Measurements from ENCODE around the gene SCIMP.

SCIMP gene

DNA sequence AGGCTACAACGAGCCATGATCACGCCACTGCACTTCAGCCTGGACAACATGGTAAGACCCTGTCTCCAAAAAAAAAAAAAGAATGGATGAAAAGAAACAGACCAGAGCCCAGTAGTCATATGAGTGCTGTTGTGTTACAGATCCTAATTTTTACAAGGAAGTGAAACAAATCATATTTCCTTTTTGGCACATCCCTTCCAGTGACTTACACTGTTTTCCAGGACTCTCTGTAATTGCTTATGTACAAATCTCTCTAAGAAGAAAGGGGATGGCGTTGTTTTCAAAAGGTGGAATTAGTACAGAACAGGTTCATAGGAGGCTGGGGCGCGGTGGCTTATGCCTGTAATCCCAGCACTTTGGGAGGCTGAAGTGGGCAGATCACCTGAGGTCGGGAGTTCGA lies 23.2 kb downstream of the SCIMP start:
- TF ChIP-seq, protein P1, sequence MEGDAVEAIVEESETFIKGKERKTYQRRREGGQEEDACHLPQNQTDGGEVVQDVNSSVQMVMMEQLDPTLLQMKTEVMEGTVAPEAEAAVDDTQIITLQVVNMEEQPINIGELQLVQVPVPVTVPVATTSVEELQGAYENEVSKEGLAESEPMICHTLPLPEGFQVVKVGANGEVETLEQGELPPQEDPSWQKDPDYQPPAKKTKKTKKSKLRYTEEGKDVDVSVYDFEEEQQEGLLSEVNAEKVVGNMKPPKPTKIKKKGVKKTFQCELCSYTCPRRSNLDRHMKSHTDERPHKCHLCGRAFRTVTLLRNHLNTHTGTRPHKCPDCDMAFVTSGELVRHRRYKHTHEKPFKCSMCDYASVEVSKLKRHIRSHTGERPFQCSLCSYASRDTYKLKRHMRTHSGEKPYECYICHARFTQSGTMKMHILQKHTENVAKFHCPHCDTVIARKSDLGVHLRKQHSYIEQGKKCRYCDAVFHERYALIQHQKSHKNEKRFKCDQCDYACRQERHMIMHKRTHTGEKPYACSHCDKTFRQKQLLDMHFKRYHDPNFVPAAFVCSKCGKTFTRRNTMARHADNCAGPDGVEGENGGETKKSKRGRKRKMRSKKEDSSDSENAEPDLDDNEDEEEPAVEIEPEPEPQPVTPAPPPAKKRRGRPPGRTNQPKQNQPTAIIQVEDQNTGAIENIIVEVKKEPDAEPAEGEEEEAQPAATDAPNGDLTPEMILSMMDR (conservative IDR thresholded peaks at IDR 0.05; ENCODE audit: low read depth, low read length) = no peak
- no peak overlapping the region for H3K4me3 ChIP-seq (ENCODE audit: low read length)
- DNase-seq (ENCODE audit: low read depth) = no peak

DNA sequence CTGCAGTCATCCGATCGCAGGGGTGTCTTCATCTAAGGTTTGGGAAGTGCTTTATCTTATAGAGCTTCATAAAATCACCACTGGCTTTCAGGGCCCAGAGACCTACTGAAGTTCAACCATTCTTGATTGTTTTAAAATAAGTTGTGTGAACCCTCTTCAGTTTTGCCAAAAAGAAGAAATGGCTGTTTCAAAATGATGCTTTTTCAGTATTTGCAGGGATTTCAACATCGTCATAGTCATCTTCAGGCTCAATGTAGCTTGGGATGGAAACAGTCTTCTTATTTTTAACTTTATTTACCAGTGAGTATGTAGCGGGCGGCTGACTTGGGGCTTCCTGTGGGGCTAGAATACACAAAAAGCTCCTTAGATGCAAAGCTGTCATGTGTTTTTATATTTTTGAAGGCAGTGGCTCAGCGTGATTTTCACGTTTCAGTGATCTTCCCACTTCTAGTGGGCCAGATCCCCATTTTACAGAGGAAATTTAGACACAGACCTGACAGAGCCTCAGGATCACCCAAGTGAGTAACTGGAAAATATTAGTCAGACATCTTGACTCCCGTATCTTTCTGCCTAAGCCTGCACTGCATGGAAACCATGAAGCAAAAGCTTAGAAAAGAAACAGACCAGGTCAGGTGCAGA lies 23.9 kb downstream of the SCIMP start:
- no peak overlapping the region for H3K4me3 ChIP-seq (ENCODE audit: low read length)
- DNase-seq (ENCODE audit: low read depth) = no peak
- TF ChIP-seq, protein P1 (conservative IDR thresholded peaks at IDR 0.05; ENCODE audit: low read depth, low read length) = no peak

DNA sequence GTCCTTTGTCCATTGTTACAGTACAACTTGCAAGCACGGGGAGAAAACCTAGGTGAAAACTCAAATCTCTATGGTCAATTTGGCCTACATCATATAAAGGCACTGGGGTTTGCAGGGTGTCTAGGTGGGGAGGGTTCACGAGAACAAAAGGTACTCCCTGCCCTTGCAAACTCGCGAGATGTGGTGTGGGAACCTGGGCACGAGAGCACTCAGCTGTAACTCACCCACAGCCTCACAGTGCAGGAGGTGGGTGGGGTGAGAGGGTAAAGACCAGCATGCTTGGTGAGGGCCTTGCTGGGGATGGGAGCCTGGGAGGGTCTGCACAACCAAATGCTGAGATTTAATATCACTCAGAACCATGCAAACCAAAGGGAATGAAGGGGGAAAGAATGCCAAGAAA lies 24.6 kb downstream of the SCIMP start:
- H3K4me3 ChIP-seq (ENCODE audit: low read length) = no peak overlapping the region
- TF ChIP-seq, protein P1 (conservative IDR thresholded peaks at IDR 0.05; ENCODE audit: low read depth, low read length) = no peak
- no peak for DNase-seq (ENCODE audit: low read depth)

DNA sequence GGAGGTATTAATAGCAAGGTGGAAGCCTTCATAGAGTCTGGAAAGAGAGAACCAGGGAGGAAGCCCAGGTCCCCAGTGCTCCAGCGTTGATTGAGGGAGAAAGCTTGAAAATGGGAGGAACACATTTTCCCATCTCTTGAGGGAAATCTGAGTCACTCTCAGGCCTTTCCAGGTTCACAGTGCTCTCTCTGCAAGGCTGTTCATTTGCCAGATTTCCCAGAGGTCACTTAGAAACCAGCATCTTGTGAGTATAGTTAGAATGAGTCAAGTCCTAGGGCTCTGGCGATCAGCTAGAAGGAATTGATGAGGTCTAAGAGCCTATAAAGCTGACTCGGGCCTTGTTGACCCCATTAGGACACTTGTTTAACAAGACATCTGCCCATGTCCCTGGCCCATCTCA lies 25.3 kb downstream of the SCIMP start:
- no peak for DNase-seq (ENCODE audit: low read depth)
- H3K4me3 ChIP-seq (ENCODE audit: low read length) = no peak overlapping the region
- TF ChIP-seq, protein P1 (conservative IDR thresholded peaks at IDR 0.05; ENCODE audit: low read depth, low read length) = no peak

DNA sequence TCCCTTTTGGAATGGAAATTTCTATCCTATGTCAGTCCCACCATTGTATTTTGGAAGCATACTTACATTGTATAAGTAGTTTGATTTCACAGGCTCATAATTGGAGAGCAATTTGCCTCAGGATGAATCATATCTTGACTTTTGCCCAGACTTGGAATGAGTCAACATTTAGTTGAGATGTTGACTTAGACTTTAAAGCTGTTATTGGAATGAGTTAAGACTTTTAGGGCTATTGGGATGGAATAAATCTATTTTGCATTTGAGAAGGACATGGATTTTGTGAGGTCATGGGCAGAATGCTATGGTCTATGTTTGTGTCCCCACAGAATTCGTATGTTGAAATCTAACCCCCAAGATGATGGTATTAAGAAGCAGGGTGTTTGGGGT lies 30.8 kb downstream of the SCIMP start:
- H3K4me3 ChIP-seq (ENCODE audit: low read length) = no peak overlapping the region
- no peak for DNase-seq (ENCODE audit: low read depth)
- TF ChIP-seq, protein P1 (conservative IDR thresholded peaks at IDR 0.05; ENCODE audit: low read depth, low read length) = no peak

DNA sequence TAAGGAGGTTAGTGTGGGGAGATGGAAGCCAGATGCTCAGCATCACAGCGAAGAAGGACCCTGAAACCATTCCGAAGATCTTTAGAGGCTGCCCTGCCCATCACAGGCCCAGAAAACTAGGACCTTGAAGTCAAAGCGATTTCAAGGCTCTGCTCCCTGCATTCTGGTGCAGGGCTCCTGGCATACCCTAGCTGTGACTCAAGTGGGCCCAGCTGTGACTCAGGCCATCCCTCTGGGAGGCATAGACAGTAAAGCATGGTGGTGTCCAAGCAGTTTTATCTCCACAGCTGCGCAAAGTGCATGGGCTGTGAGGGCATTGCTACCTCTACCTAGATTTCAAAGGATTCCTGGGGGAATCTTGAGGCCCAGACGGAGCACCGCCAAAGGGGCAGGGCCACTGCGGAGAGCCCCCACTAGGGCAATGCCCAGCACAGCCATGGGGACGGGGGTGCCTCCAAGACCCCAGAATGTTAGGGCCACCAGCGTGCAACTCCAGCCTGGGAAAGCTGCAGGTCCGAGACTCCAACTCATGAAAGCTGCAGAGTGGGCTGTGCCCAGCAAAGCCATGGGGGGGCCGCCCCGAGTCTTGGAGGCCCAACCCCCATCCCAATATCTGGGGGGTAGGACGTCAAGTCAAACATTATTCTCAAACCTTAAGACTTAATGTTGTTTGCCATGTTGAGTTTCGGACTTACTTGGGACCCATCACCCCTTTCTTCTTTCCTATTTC lies 31.3 kb downstream of the SCIMP start:
- TF ChIP-seq, protein P1 (conservative IDR thresholded peaks at IDR 0.05; ENCODE audit: low read depth, low read length) = no peak
- no peak overlapping the region for H3K4me3 ChIP-seq (ENCODE audit: low read length)
- DNase-seq (ENCODE audit: low read depth) = no peak

DNA sequence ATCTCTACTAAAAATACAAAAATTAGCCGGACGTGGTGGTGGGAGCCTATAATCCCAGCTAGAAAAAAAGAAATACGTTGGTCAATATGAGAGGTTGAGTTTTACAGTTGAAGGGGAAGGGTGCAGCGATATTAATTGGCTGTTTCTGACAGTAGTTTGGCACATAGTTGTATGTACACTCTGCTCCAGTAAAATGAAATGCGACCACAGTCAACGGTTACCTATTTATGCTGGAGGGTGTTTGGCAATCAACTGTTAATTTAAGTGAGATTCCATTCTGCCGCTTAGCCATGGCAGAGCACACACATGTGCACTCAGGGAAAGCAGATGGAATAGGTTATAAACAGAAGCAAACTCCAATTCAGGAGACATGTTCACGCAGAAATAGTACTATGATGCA lies 33.6 kb downstream of the SCIMP start:
- TF ChIP-seq, protein P1 (conservative IDR thresholded peaks at IDR 0.05; ENCODE audit: low read depth, low read length) = no peak
- no peak overlapping the region for H3K4me3 ChIP-seq (ENCODE audit: low read length)
- DNase-seq (ENCODE audit: low read depth) = no peak
